SU-DHL-6 (cell line): Measurements from ENCODE around the gene PRCC.

ENCODE experiments used
- EZH2phosphoT487 ChIP-seq: fragments of 200-600 bp; sonication (generic), shearing (Covaris generic); conservative IDR thresholded peaks from 2 replicates; pipeline ENCODE4 v1.6.1; 2018; ENCODE audit warnings: mild to moderate bottlenecking, antibody characterized with exemption, low read length, moderate library complexity, mixed read lengths
- TF ChIP-seq, protein P1 (sequence below): fragments of 200-600 bp; sonication (generic); IDR thresholded peaks from one replicate; pipeline ENCODE4 v1.5.1; 2017; ENCODE audit warnings: antibody characterized with exemption, mild to moderate bottlenecking, low read length, moderate library complexity; ENCODE audit not compliant: insufficient read depth, poor library complexity, severe bottlenecking

DNA sequence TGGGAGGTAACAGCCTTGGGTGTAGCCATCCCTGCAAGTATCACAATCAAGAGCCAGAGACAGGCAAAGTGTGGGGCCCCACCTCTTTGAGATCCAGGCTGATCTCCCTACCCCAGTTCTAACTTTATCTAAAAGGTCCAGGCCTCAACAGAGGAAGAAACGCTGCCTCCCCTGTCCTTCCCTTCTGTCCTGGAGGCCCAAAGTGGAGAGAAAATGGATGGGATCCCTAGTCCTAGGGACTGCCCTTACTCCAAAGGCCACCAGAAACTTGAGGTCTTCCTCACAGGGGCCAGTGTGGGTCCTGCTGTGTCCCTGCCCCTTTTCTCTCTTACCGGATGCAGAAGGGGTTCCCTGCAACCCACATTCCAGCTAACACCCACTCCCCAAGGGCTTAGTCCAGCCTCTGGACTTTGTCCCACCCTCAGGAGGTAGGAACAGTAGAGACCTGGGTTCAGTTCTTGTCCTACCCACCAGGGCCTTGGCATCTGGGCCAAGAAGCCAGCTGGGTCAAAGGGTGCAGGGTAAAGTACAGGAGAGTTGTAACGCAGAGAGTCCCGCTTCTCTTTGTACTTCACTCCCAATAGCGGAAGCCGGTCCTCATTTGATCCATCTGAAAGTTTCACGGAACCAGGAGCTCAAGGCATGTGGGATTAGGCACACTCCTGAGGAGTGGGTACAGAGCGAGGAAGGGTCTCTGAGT is 17.8 kb upstream of the PRCC start:
- TF ChIP-seq, protein P1, sequence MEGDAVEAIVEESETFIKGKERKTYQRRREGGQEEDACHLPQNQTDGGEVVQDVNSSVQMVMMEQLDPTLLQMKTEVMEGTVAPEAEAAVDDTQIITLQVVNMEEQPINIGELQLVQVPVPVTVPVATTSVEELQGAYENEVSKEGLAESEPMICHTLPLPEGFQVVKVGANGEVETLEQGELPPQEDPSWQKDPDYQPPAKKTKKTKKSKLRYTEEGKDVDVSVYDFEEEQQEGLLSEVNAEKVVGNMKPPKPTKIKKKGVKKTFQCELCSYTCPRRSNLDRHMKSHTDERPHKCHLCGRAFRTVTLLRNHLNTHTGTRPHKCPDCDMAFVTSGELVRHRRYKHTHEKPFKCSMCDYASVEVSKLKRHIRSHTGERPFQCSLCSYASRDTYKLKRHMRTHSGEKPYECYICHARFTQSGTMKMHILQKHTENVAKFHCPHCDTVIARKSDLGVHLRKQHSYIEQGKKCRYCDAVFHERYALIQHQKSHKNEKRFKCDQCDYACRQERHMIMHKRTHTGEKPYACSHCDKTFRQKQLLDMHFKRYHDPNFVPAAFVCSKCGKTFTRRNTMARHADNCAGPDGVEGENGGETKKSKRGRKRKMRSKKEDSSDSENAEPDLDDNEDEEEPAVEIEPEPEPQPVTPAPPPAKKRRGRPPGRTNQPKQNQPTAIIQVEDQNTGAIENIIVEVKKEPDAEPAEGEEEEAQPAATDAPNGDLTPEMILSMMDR, result no peak
- TF ChIP-seq EZH2phosphoT487, result no peak
